Activated CD8-positive, alpha-beta T cell treated with anti-CD3 and anti-CD28 coated beads, Interleukin-2, amount 10 ng/mL, durations not matched to agents 7 days and 5 days (primary cell): ENCODE measurements around the gene HOXA2. TPM values are rescaled to one million over a fixed set of nuclear protein-coding genes. Genes with fewer than 3 reads are reported as not detected.
A peak's percentile ranks its signal among the peaks of the same experiment; 100 is the strongest.

Source experiments
- ATAC-seq: fragments of 150-1000 bp; cut with Tn5 transposase; one replicate; pipeline ENCODE4 v1.10.0; 2021; ENCODE audit warnings: moderate library complexity
- CTCF ChIA-PET: fragments of 350-600 bp; sonication (Branson Sonifier 250); formaldehyde crosslinking; loops from one replicate; lab custom pipeline; 2021; ENCODE audit warnings: antibody characterized with exemption; lab: Charles Lee
- POLR2A ChIA-PET: fragments of 350-600 bp; sonication (Branson Sonifier 250); formaldehyde crosslinking; loops from one replicate; lab custom pipeline; 2021; ENCODE audit warnings: antibody characterized with exemption; lab: Charles Lee
- DNase-seq: peaks from one replicate; pipeline ENCODE4 v3.0.0-alpha.2; 2020
- H3K27ac Mint-ChIP-seq: one replicate; pipeline ENCODE4 v1.8.0; 2021; ENCODE audit warnings: mild to moderate bottlenecking, mixed read lengths
- H3K27me3 Mint-ChIP-seq: one replicate; pipeline ENCODE4 v1.8.0; 2021; ENCODE audit warnings: low read depth, mixed read lengths
- H3K36me3 Mint-ChIP-seq: one replicate; pipeline ENCODE4 v1.8.0; 2021; ENCODE audit warnings: low read depth, mixed read lengths
- H3K4me1 Mint-ChIP-seq: one replicate; pipeline ENCODE4 v1.8.0; 2021; ENCODE audit warnings: low read depth, mixed read lengths
- H3K4me3 Mint-ChIP-seq: one replicate; pipeline ENCODE4 v1.8.0; 2021; ENCODE audit warnings: mild to moderate bottlenecking, mixed read lengths
- H3K9me3 Mint-ChIP-seq: one replicate; pipeline ENCODE4 v1.8.0; 2022; ENCODE audit warnings: mixed read lengths; ENCODE audit not compliant: insufficient read depth
- total RNA-seq, 2 experiments: library from RNA; stranded (reverse); gene quantifications; one replicate each; pipeline ENCODE4 v1.2.3, GENCODE V29; 2021

HOXA2 gene
- total RNA-seq, 2 experiments from 2014 or later = not detected

DNA sequence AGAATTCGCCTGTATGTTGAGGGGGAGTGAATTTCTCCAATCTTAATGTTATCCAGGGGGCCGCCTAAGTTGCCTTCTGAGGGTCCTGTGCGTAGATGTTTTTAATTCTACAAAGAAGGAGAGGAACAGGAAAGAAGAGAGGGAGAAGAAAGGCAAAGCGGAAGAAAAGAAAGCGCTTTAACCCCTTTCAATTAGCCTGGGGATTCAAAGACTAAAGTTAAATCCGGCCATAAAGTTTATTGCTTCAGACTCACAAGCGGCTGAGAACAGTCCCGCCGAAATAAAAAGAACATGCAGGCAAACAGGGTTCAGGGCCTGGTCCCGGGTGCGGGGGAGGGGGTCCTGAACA lies 36.5 kb upstream of the HOXA2 start:
- POLR2A ChIA-PET = no interaction called here

DNA sequence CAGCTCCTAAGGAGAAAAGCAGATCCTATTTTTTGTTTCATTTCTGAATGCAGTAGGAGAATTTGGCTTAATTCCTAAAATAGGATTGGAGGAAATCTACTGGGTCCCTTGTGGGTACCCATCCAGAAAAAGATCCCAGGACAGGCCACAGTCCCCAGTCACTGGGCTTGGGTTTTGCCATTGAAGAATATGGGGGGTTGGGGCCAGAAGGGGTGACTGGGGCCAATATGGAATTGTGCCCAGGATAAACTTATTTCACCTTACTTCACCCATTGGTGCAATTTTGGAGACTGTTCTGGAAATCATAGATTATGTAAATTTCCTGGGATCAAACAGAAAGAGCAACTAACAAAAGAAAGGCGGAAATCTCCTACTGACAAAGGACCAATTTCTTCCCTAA lies 36.0 kb upstream of the HOXA2 start:
- ChIA-PET POLR2A (no interaction called here), CTCF (no interaction called here)
- ATAC-seq (no peak), DNase-seq (no peak)
- Mint-ChIP-seq H3K4me1 (peaks cover 20% of the 10 kb centered on the region), H3K27me3 (peaks cover 41% of the 10 kb centered on the region), H3K27ac (no peak overlapping the region), H3K4me3 (no peak overlapping the region), H3K36me3 (no peaks in the 10 kb centered on the region), H3K9me3 (no peaks in the 10 kb centered on the region)

More for the DNA sequence above, 36.5 kb upstream of the HOXA2 start:
- ATAC-seq (no peak), DNase-seq (no peak)
- Mint-ChIP-seq H3K27me3 (peaks cover 38% of the 10 kb centered on the region), H3K4me1 (peaks cover 17% of the 10 kb centered on the region), H3K9me3 (no peaks in the 10 kb centered on the region), H3K36me3 (no peaks in the 10 kb centered on the region), H3K4me3 (no peak overlapping the region), H3K27ac (no peak overlapping the region)
- CTCF ChIA-PET = no interaction called here

DNA sequence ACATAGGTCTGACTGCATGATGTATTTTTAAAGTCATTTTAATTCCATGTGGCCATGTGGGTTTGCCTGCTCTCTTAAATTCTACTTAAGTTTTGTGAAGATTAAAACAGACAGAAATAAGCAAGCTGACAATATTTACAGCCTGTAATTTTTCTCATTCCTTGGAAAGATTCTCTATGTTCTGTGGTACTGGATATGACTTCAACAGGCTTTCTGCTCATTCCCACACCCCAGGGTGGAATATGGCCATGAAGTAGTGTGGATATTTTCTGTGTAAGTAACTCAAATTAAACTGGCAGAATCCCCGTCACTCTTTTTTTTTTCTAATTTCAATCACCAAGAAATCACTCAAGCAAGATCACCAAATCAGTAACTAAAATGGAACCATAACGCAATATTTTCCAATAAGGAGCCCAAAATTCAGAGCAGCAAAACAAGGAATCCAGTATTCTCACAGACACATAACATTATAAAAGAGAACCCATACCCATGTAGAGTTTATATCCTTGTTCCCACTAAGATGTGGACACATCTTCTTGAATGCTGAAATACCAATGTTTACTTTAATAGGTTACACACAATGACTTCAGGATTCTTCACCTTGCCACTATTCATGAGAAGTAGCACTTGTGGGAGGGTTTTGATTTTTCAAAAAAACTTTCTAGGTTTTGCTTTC lies 35.3 kb upstream of the HOXA2 start:
- Mint-ChIP-seq H3K9me3 (no peaks in the 10 kb centered on the region), H3K27ac (no peak overlapping the region), H3K4me1 (peaks cover 20% of the 10 kb centered on the region), H3K36me3 (no peaks in the 10 kb centered on the region), H3K4me3 (no peak overlapping the region), H3K27me3 (peaks cover 46% of the 10 kb centered on the region)
- CTCF ChIA-PET = no interaction called here
- DNase-seq = no peak
- POLR2A ChIA-PET = no interaction called here
- no peak for ATAC-seq

DNA sequence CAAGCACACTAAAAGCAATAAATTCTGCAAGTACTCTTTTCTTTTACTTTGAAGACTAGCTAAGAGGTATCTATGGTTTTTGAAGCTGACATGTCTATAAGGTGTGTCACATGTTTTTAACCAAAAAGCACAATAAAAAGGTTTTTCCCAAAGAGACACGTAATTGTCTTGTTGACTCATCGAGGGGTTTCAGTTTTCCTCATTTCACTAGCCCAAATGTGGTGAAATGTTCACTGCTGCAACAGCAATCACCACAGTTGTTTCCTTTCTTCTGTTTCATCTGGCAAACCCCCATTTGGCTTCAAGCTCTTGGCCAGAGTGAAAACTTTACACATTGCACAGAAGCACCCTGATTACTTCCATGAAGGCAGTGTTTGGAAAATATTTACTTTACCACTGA lies 31.9 kb upstream of the HOXA2 start:
- no peak overlapping the region for H3K4me3 Mint-ChIP-seq
- no peaks in the 10 kb centered on the region for H3K9me3 Mint-ChIP-seq
- peaks cover 20% of the 10 kb centered on the region for H3K4me1 Mint-ChIP-seq
- DNase-seq (no peak), ATAC-seq (no peak)
- H3K27ac Mint-ChIP-seq = no peak overlapping the region
- H3K27me3 Mint-ChIP-seq = peaks cover 47% of the 10 kb centered on the region
- no peaks in the 10 kb centered on the region for H3K36me3 Mint-ChIP-seq
- ChIA-PET CTCF (interaction anchor here (1.4 kb wide), 1 partner anchor 16 kb away, joined by 5 read pairs; no protein-coding TSS in a partner anchor), POLR2A (no interaction called here)

DNA sequence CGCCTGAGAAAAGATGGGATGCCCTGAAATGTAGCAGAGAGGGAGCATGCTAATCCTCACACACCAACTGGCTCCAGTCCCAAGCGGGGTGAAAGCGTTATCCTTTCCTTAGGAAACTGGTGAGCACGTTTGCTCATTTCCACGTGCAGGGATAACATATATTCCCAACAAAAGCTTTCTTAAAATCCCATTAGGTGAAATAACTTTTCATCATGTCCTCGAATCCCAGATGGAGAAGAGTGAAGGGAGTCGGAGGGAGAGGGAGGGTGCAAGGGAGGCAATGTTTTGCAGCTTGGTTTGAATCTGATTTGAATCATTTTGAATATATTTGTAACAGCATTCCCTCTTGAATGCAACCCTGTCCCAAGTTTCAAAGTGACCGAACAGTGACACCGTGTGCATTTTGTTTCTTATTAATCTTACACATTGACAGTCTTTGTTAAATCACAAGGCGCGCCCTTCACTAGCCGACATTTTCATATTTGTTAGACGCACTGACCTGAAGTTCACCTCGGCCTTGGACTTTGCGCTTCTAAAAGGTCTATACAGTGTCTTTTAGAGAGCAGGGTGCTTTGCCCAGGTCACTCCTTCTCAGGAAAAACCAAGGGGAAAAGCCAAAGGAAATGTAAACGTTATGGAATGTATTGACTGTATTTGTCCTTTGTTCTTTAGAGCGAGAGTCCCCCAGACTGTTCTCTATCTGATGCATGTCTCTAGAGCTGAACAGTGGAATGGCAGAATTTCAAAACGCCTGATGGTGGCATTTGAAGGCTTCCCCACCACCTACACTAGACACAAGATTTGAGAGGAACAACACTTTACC lies 31.1 kb upstream of the HOXA2 start:
- H3K9me3 Mint-ChIP-seq = no peaks in the 10 kb centered on the region
- ChIA-PET CTCF (interaction anchor here (1.4 kb wide), 1 partner anchor 16 kb away, joined by 5 read pairs; no protein-coding TSS in a partner anchor), POLR2A (no interaction called here)
- H3K27me3 Mint-ChIP-seq = peaks cover 48% of the 10 kb centered on the region
- no peaks in the 10 kb centered on the region for H3K36me3 Mint-ChIP-seq
- no peak overlapping the region for H3K27ac Mint-ChIP-seq
- peaks cover 20% of the 10 kb centered on the region for H3K4me1 Mint-ChIP-seq
- H3K4me3 Mint-ChIP-seq = no peak overlapping the region
- DNase-seq (no peak), ATAC-seq (no peak)

DNA sequence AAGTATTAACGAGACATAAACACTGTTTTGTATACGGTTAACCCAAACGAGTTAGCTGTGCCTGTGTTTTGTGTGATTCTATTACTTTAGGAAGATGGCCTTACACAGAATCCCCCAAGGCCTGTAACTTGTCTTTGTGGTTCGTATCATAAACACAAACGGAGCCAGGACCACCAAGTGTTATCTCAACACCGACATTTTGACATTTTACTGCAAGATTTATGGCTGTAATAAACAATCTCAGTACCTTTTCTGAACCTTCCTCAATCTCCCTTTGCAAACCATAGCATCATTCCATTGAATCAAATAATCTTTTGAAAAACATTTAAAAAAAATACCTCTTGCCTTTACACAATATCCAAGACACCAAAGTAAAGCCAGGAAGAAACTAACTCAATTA lies 30.5 kb upstream of the HOXA2 start:
- peaks cover 48% of the 10 kb centered on the region for H3K27me3 Mint-ChIP-seq
- H3K36me3 Mint-ChIP-seq = no peaks in the 10 kb centered on the region
- H3K27ac Mint-ChIP-seq = no peak overlapping the region
- H3K4me3 Mint-ChIP-seq = no peak overlapping the region
- DNase-seq (no peak), ATAC-seq (no peak)
- peaks cover 20% of the 10 kb centered on the region for H3K4me1 Mint-ChIP-seq
- H3K9me3 Mint-ChIP-seq = no peaks in the 10 kb centered on the region
- ChIA-PET POLR2A (no interaction called here), CTCF (no interaction called here)

DNA sequence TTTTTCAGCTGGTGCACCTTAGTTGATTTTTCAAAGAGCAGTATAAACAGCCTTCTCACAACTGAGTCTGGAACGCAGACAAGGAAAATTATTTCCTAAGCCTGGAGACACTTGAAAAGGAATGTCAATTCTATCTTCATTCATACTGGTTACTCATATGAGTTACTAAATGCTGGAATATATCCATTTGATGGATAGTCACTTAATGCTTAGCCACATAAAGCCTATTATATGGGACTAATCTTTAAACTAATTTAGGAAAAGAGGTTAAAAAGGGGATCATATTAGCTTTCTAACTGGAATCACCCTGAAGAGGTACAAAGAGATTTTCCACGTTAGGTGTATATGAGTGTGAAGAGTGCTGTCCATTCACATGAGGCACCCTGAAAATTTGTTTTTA lies 29.7 kb upstream of the HOXA2 start:
- Mint-ChIP-seq H3K27ac (no peak overlapping the region), H3K9me3 (no peaks in the 10 kb centered on the region), H3K4me1 (peaks cover 19% of the 10 kb centered on the region), H3K4me3 (no peak overlapping the region), H3K36me3 (no peaks in the 10 kb centered on the region), H3K27me3 (peaks cover 50% of the 10 kb centered on the region)
- POLR2A ChIA-PET = no interaction called here
- CTCF ChIA-PET = interaction anchor here (2.1 kb wide), 1 partner anchor 19 kb away, joined by 6 read pairs; no protein-coding TSS in a partner anchor
- DNase-seq (no peak), ATAC-seq (no peak)

DNA sequence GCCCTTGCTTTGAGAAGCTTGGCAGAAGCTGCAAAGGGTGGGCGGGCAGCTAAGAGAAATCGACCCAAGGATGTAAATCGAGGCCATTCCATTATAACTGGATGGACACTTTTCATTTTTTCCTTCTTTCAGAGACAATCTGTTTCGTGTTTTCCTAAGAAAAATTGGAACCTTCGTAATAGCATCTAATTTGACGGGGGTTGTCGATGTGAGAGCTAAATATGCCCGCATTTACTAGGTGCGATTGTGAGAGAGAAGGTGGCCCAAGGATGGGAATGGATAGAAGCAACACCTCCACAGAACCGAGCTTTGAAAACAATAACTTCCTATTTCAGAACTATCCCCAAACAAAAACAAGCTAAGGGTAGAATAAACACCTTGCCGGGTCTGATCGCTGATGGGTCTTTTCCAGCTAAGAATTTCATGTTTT lies 28.9 kb upstream of the HOXA2 start:
- ATAC-seq (no peak), DNase-seq (no peak)
- CTCF ChIA-PET = interaction anchor here (1.4 to 2.1 kb wide), 2 partner anchors 12 to 20 kb away, joined by 3 to 6 read pairs; partner anchors contain the start of gene HOXA5
- Mint-ChIP-seq H3K27me3 (peaks cover 53% of the 10 kb centered on the region), H3K27ac (no peak overlapping the region), H3K4me3 (peak overlapping the region; percentile 57), H3K4me1 (peaks cover 18% of the 10 kb centered on the region), H3K36me3 (no peaks in the 10 kb centered on the region), H3K9me3 (no peaks in the 10 kb centered on the region)
- POLR2A ChIA-PET = no interaction called here

DNA sequence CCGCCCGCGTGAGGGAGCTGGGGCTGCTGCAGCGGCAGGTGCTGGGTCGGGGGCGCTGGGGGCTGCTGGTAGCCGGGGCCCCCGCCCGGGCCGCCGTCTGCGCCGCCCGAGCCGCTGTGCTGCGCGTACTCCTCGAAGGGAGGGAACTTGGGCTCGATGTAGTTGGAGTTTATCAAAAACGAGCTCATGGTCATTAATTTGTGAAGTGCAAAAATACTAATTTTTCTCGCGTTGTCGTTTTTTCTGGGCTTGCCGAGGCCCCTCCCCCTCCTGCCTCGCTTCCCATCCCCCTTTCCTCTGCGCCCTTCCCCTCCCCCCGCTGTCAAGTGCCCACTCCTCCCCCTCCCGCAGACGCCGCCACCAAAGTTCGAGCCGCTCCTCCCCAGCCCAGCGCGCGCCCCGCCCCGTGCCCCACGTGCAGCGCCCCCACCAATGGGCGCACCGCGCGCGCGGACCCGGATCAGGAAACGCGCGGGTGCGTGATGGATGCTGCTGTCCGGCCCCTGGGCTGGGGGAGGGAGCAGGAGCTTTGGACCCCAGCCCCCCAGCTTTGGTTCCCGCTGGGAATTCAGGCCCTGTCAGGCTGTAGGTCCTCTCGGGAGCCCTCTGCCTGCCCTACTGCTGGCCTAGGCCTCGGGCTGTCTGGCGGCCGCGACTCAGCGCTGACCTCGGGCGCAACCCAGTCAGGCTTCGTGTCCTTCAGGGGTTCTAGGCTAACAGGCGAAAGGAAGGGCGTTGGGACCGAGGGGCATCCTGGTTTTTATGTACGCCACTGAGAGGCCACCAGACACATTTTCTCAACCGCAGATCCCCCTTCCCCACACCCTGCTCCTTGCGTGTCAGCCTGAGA lies 28.3 kb upstream of the HOXA2 start, which contains the start of gene HOXA4:
TSS of gene HOXA4 (minus strand) at position 218 of the 850 bp plus-strand sequence. CDS start at position 194, 24 bp downstream.
- POLR2A ChIA-PET = interaction anchor here (1.0 kb wide), 1 partner anchor 9 kb away, joined by 3 read pairs; no protein-coding TSS in a partner anchor
- H3K27ac Mint-ChIP-seq = no peak within 1 kb of the TSS
- H3K9me3 Mint-ChIP-seq = no peaks in the 10 kb centered on the region

DNA sequence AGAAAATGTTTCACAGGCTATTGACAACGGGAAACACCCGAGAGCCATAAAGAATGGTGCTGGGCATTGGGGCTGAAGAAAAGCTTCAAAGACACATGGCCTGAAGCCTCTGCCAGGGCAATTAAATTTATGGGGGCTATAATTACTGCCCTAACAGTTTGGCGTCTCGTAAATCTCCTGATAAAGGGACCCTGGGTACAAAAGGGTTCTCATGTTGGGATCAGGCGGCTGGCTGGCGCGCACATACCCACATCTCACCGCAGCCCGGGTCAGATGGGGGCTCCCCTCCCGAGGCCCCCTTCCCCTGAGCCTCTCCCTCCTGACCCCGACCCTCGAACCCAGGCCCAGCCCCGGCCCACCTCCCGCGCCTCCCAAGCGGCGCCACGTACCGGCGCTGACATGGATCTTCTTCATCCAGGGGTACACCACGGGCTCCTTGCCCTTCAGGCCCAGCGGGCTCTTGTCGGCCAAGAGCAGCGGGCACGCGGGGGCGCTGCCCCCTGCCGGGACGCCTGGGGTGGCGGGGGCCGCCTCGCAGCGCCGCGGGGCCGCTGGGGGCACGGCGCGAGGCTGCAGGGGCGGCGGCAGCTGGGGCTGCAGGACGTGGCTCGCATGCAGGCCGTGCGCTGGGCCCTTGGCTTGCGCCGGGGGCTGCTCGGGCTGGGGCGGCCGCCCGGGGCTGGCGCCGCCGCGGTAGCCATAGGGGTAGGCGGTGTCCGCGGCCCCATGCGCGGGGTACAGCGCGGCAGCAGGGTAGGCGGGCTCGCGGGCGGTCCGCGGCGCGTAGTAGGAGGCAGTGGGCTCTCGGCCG lies 27.5 kb upstream of the HOXA2 start:
- Mint-ChIP-seq H3K27me3 (peaks cover 49% of the 10 kb centered on the region), H3K36me3 (no peaks in the 10 kb centered on the region), H3K9me3 (no peaks in the 10 kb centered on the region), H3K27ac (no peak overlapping the region), H3K4me3 (no peak overlapping the region), H3K4me1 (peaks cover 12% of the 10 kb centered on the region)
- DNase-seq (no peak), ATAC-seq (peak; percentile 41)
- POLR2A ChIA-PET = interaction anchor here (1.0 kb wide), 1 partner anchor 8 kb away, joined by 3 read pairs; no protein-coding TSS in a partner anchor
- CTCF ChIA-PET = interaction anchor here (1.2 to 2.1 kb wide), 3 partner anchors 14 to 33 kb away, joined by 3 to 6 read pairs (median 3); partner anchors contain the start of gene HOXA5

More for the DNA sequence above, 28.3 kb upstream of the HOXA2 start, which contains the start of gene HOXA4:
- H3K4me3 Mint-ChIP-seq = peak within 1 kb of the TSS; percentile 57
- peaks cover 18% of the 10 kb centered on the region for H3K4me1 Mint-ChIP-seq
- CTCF ChIA-PET = interaction anchor here (1.2 to 2.1 kb wide), 3 partner anchors 13 to 34 kb away, joined by 3 to 6 read pairs (median 3); partner anchors contain the start of gene HOXA5
- H3K27me3 Mint-ChIP-seq = peaks cover 51% of the 10 kb centered on the region
- H3K36me3 Mint-ChIP-seq = no peaks in the 10 kb centered on the region
- DNase-seq (peak; percentile 72), ATAC-seq (peak; percentile 93)
